ENCODE results near the gene EHF. TPM values are rescaled to one million over a fixed set of nuclear protein-coding genes. Genes with fewer than 3 reads are reported as not detected.

Gene EHF
- not detected in 2 replicates for total RNA-seq

DNA sequence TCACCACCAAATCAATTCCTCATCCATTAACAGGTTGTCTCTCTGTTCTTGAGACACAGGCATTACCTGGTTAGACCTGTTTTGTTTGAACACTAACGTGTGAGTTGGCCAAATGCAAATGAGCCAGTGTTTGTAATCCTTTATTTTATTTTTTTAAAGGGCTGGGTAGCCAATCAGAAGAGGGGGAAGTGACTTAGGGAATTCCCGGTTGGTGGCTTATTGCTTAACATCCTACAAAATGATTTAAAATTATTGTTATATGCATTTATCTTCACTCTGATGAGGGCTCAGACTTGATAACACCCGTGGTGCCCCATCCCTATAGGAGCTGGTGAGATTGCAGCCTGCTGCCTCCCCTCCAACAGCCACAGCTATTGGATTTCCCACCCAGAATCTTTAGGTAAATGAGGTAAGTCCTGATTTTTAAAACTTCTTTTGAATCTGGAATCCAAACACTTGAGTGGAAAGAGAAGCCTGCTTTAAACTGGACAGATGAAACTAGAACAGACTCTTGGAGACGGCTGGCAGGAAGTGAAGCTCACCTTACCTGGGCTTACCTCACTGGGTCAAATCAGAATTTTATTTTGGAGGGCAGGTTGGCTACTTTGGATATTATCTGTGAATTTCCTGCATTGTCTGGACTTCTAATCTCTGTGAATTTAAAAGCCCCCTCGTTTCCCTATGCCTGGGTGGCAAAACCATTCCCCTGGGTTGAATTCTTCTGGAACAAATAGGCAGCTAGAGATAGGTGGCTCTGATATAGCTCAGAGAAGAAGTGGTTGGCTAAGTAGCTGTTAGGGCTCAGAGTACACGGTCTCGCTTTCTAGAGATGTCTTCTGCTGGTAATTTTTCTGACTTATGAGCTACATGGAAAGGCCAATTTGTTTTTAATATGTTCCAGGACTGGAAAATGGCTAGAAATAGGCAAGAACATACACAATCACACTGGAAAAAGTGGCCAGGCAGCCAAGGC is at the start of gene EHF:
TSS of gene EHF (plus strand) at position 274 of the 973 bp plus-strand sequence. CDS start 21,538 bp downstream, outside the sequence.

Other genes with a start within 250 kb of the EHF start
- gene CAT, start 182.2 kb upstream of the EHF start, total RNA-seq: 93.1 and 100 TPM in 2 replicates
- not detected in 2 replicates for gene ELF5, start 107.3 kb upstream of the EHF start, total RNA-seq

Data from cardiac ventricle fibroblast (primary cell).